Spinal cord (tissue), 10 donors: ENCODE measurements around the gene FUT3. TPM values are rescaled to one million over a fixed set of nuclear protein-coding genes. Genes with fewer than 3 reads are reported as not detected.

Experiments
- DNase-seq, 6 donors: peaks; one replicate each; pipeline versions ENCODE4 v3.0.0 to v3.0.0-alpha.2; 2013 to 2015; ENCODE audit warnings: low spot score in 6 of 6, low read depth in 4 of 6
- H3K27ac ChIP-seq: one replicate; pipeline ENCODE4 v1.5.1; 2013; ENCODE audit warnings: low read depth, low read length, control low read depth
- H3K27me3 ChIP-seq: one replicate; pipeline ENCODE4 v1.6.1; 2013; ENCODE audit warnings: low read length; ENCODE audit not compliant: control insufficient read depth, insufficient read depth
- H3K36me3 ChIP-seq: one replicate; pipeline ENCODE4 v1.6.1; 2013; ENCODE audit warnings: low read length; ENCODE audit not compliant: control insufficient read depth, insufficient read depth
- H3K4me1 ChIP-seq: one replicate; pipeline ENCODE4 v1.6.1; 2013; ENCODE audit warnings: low read length; ENCODE audit not compliant: control insufficient read depth, insufficient read depth
- H3K4me3 ChIP-seq: one replicate; pipeline ENCODE4 v1.5.1; 2013; ENCODE audit warnings: low read depth, low read length, control low read depth
- H3K9me3 ChIP-seq: one replicate; pipeline ENCODE4 v1.6.1; 2013; ENCODE audit warnings: low read length; ENCODE audit not compliant: control insufficient read depth, insufficient read depth
- WGBS: methylation state at CpG from one replicate; pipeline ENCODE4 v1.1.5; 2013; ENCODE audit warnings: missing lambda C conversion rate; ENCODE audit not compliant: insufficient coverage; 5-methylcytosine and 5-hydroxymethylcytosine counted together
- polyA plus RNA-seq, 2 donors: library from polyadenylated mRNA; unstranded; fragments of 120-200 nt; gene quantifications; one replicate each; pipeline ENCODE4 v1.2.1, GENCODE V29; 2013; ENCODE audit not compliant: insufficient read length in 2 of 2
- total RNA-seq, 2 donors: library from RNA; depleted of rRNA in 1 of 2; stranded (reverse); fragments of 120-200 nt in 1 of 2; fragments of >200 nt in 1 of 2; gene quantifications; one replicate each; pipeline versions ENCODE4 v1.2.3 to v1.2.4, GENCODE V29; 2013 to 2014
- donor health status: healthy.

The FUT3 gene
- total and polyA plus RNA-seq, 4 donors = 0.26 to 0.32 TPM; not detected in 2

GRCh38 chr19:5838353-5839064 is 12.7 kb downstream of the FUT3 start:
- no peak for DNase-seq
- no peak overlapping the region for H3K27ac ChIP-seq
- no peaks in the 10 kb centered on the region for H3K27me3 ChIP-seq
- H3K36me3 ChIP-seq = no peaks in the 10 kb centered on the region
- WGBS = 48% methylated on average over 12 of the region's 20 CpGs
- H3K4me3 ChIP-seq = no peak overlapping the region
- H3K4me1 ChIP-seq = no peaks in the 10 kb centered on the region
- no peaks in the 10 kb centered on the region for H3K9me3 ChIP-seq

- DNase-seq = no peak
- Histone ChIP-seq H3K27me3 (no peaks in the 10 kb centered on the region), H3K4me1 (no peaks in the 10 kb centered on the region), H3K36me3 (no peaks in the 10 kb centered on the region), H3K9me3 (no peaks in the 10 kb centered on the region), H3K27ac (no peak overlapping the region), H3K4me3 (no peak overlapping the region)
- 83% methylated on average over 4 of the region's 15 CpGs for WGBS
These were observed 13.4 kb downstream of the FUT3 start for GRCh38 chr19:5837761-5838352.

- no peak for DNase-seq
- Histone ChIP-seq H3K9me3 (no peaks in the 10 kb centered on the region), H3K36me3 (no peaks in the 10 kb centered on the region), H3K4me3 (no peak overlapping the region), H3K27me3 (peaks cover 2% of the 10 kb centered on the region), H3K27ac (no peak overlapping the region), H3K4me1 (peaks cover 19% of the 10 kb centered on the region)
- WGBS = 81% methylated on average over 5 of the region's 6 CpGs
These were observed 18.6 kb downstream of the FUT3 start for GRCh38 chr19:5832527-5833216.

- 86% methylated on average over 21 of the region's 22 CpGs for WGBS
- Histone ChIP-seq H3K36me3 (no peaks in the 10 kb centered on the region), H3K27me3 (peaks cover 2% of the 10 kb centered on the region), H3K27ac (no peak overlapping the region), H3K4me3 (no peak overlapping the region), H3K4me1 (peaks cover 24% of the 10 kb centered on the region), H3K9me3 (no peaks in the 10 kb centered on the region)
- no peak for DNase-seq
These were observed 19.2 kb downstream of the FUT3 start for GRCh38 chr19:5832061-5832460.

GRCh38 chr19:5831159-5831558 is 20.1 kb downstream of the FUT3 start:
- 93% methylated on average over 9 of the region's 9 CpGs for WGBS
- Histone ChIP-seq H3K36me3 (no peaks in the 10 kb centered on the region), H3K4me1 (peaks cover 33% of the 10 kb centered on the region), H3K9me3 (no peaks in the 10 kb centered on the region), H3K4me3 (no peak overlapping the region), H3K27ac (no peak overlapping the region), H3K27me3 (peaks cover 2% of the 10 kb centered on the region)
- no peak for DNase-seq

GRCh38 chr19:5829567-5830310 is 21.5 kb downstream of the FUT3 start:
- WGBS = 66% methylated on average over 29 of the region's 34 CpGs
- Histone ChIP-seq H3K9me3 (no peaks in the 10 kb centered on the region), H3K27ac (no peak overlapping the region), H3K27me3 (peaks cover 2% of the 10 kb centered on the region), H3K36me3 (peaks cover 2% of the 10 kb centered on the region), H3K4me1 (peaks cover 41% of the 10 kb centered on the region), H3K4me3 (no peak overlapping the region)
- no peak for DNase-seq

- Histone ChIP-seq H3K9me3 (no peaks in the 10 kb centered on the region), H3K4me1 (peaks cover 41% of the 10 kb centered on the region), H3K4me3 (peak overlapping the region; percentile 70), H3K36me3 (peaks cover 2% of the 10 kb centered on the region), H3K27me3 (peaks cover 2% of the 10 kb centered on the region), H3K27ac (peak overlapping the region; percentile 89)
- 3% methylated on average over 47 of the region's 47 CpGs for WGBS
- peak in 2 of 6 donors; percentile 35 to 51 for DNase-seq
These were observed 22.3 kb downstream of the FUT3 start for GRCh38 chr19:5828661-5829566.

- peaks cover 41% of the 10 kb centered on the region for H3K4me1 ChIP-seq
- DNase-seq = peak; percentile 78 to 98 (median 84)
- WGBS = under 1% methylated on average over 88 of the region's 91 CpGs
- H3K27me3 ChIP-seq = peaks cover 2% of the 10 kb centered on the region
- H3K27ac ChIP-seq = peak overlapping the region; percentile 89
- H3K36me3 ChIP-seq = peaks cover 2% of the 10 kb centered on the region
- H3K4me3 ChIP-seq = peak overlapping the region; percentile 70
- no peaks in the 10 kb centered on the region for H3K9me3 ChIP-seq
These were observed 23.2 kb downstream of the FUT3 start for GRCh38 chr19:5827891-5828660.
